ENCODE measurements around the gene TSSK3. TPM values are rescaled to one million over a fixed set of nuclear protein-coding genes. Genes with fewer than 3 reads are reported as not detected.

The TSSK3 gene
- total and polyA plus RNA-seq, 2 of the 8 experiments (the other 6 are each of a cell fraction or from before 2014, with no cell fraction given), result 1.2 TPM

DNA sequence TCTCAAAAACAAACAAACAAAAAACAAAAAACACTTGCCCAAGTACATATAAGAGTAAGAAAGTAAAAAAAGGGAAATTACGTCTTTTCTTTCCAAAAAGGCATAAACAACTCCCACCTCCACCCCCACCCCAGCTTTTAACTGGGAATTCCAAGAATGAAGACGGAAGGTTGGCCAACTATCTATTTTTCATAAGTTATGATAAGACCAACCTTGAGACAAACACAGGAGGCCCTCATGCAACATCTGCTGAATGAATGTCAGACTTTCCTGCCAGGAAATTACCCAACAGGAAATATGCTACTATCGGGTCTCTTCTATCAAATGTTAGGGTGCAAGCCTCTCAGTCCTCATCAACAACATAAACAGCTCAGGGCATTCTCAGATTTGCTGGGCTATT lies 30.0 kb downstream of the TSSK3 start:
- no peak overlapping the region for H3K14ac ChIP-seq (ENCODE audit: insufficient read length)
- no peak overlapping the region for H2BK12ac ChIP-seq (ENCODE audit: low read depth, low read length)
- H3K27ac ChIP-seq (ENCODE audit: low read depth, low read length), result no peak overlapping the region
- H3K36me3 ChIP-seq (ENCODE audit: control insufficient read depth in 2 of 4, insufficient read depth in 4 of 4, low read length in 3 of 4), result peaks cover 5 to 15% (median 12%) of the 10 kb centered on the region in 4 experiments; a peak in 5 of 8 replicates
- ChIA-PET CTCF (ENCODE audit: partially characterized antibody) (interaction anchor here (0.6 kb wide), 1 partner anchor 253 kb away, joined by 4 read pairs; no protein-coding TSS in a partner anchor), POLR2A (ENCODE audit: partially characterized antibody) (interaction anchor here (0.6 to 2.6 kb wide), 5 partner anchors 9 to 386 kb away, joined by 3 to 5 read pairs (median 3); no protein-coding TSS in a partner anchor)
- FAIRE-seq (no peak), DNase-seq (ENCODE audit: low read depth in 1 of 2, low spot score in 2 of 2) (no peak)
- no peak overlapping the region for H2AFZ ChIP-seq (ENCODE audit: low read length)
- peaks cover 4 to 32% of the 10 kb centered on the region in 2 experiments for H3K79me2 ChIP-seq (ENCODE audit: control insufficient read depth in 1 of 2, insufficient read depth in 2 of 2, low read length in 2 of 2)
- peaks cover 0 to 8% (median 3%) of the 10 kb centered on the region in 4 experiments; a peak in 4 of 7 replicates for H3K4me1 ChIP-seq (replicated peaks in 1 of 4; ENCODE audit: control insufficient read depth in 3 of 4, insufficient read depth in 4 of 4, low read length in 3 of 4)
- H3K79me1 ChIP-seq (ENCODE audit: low read depth, low read length), result peaks cover 7% of the 10 kb centered on the region
- H2AK5ac ChIP-seq (ENCODE audit: low read depth, low read length), result no peak overlapping the region
- no peak overlapping the region for H3K4ac ChIP-seq (replicated peaks; ENCODE audit: insufficient read length, low read depth, low read length)
- H4K20me1 ChIP-seq (replicated peaks in 1 of 2; ENCODE audit: control insufficient read depth in 1 of 2, insufficient read depth in 2 of 2, low read length in 2 of 2), result peaks cover 0 to 6% of the 10 kb centered on the region in 2 experiments
- no peak overlapping the region for H2BK120ac ChIP-seq (replicated peaks; ENCODE audit: low read depth, low read length)
- no peak overlapping the region for H3K4me2 ChIP-seq (ENCODE audit: insufficient read depth in 1 of 2, low read depth in 2 of 2, low read length in 2 of 2)
- H3K4me3 ChIP-seq (ENCODE audit: extremely low read depth in 1 of 4, insufficient read depth in 2 of 4, low read depth in 3 of 4, low read length in 4 of 4), result no peak overlapping the region
- no peak overlapping the region for H2BK20ac ChIP-seq (ENCODE audit: low read length)
- no peak overlapping the region for H3K18ac ChIP-seq (ENCODE audit: extremely low read depth, low read length)
- WGBS, 2 experiments (ENCODE audit: extremely low coverage in 1 of 2, insufficient coverage in 1 of 2, insufficient read length in 1 of 2, insufficient replicate concordance in 2 of 2, low coverage in 1 of 2, low lambda C conversion rate in 2 of 2, missing lambda C conversion rate in 1 of 2), result 91% methylated on average over 3 of the region's 3 CpGs; no CpG with 5 or more reads in 1 of the 2 experiments
- H2BK15ac ChIP-seq (ENCODE audit: low read length), result no peak overlapping the region
- no peak overlapping the region for H2BK5ac ChIP-seq (ENCODE audit: low read depth, low read length)
- H3K56ac ChIP-seq (replicated peaks; ENCODE audit: insufficient read length, low read depth, low read length), result no peak overlapping the region
- no peak overlapping the region for H4K5ac ChIP-seq (ENCODE audit: insufficient read length, low read depth, low read length)
- no peak for TF ChIP-seq NRF1 (IDR thresholded peaks at IDR 0.05; ENCODE audit: low read depth, low read length)
- TF ChIP-seq, protein P1, sequence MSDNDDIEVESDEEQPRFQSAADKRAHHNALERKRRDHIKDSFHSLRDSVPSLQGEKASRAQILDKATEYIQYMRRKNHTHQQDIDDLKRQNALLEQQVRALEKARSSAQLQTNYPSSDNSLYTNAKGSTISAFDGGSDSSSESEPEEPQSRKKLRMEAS (IDR thresholded peaks at IDR 0.05), result no peak
- no peak for TF ChIP-seq TAF7 (optimal IDR thresholded peaks at IDR 0.05; ENCODE audit: borderline replicate concordance, low read depth, low read length)
- TF ChIP-seq RNF2 (IDR thresholded peaks at IDR 0.05; ENCODE audit: borderline replicate concordance, low read depth, low read length, missing control alignments, poor library complexity, severe bottlenecking), result no peak
- no peak for TF ChIP-seq JUN (IDR thresholded peaks at IDR 0.05; ENCODE audit: low read depth, low read length)
- no peaks in the 10 kb centered on the region for H3K27me3 ChIP-seq (replicated peaks in 1 of 4; ENCODE audit: control insufficient read depth in 3 of 4, extremely low read depth in 1 of 4, insufficient read depth in 3 of 4, low read length in 3 of 4)
- no peaks in the 10 kb centered on the region for H3K9me3 ChIP-seq (ENCODE audit: insufficient read depth in 2 of 2, low read depth in 1 of 2, low read length in 1 of 2)
- peaks cover 4% of the 10 kb centered on the region; the same call in 1 of the 2 replicates for H3K23me2 ChIP-seq (ENCODE audit: low read depth, low read length)
- H4K91ac ChIP-seq (replicated peaks; ENCODE audit: insufficient read length, low read length), result no peak overlapping the region
- no peak overlapping the region for H4K8ac ChIP-seq (ENCODE audit: extremely low read depth, insufficient read depth, low read length)
- no peak overlapping the region for H3K9ac ChIP-seq (replicated peaks in 1 of 4; ENCODE audit: extremely low read depth in 1 of 4, low read depth in 3 of 4, low read length in 3 of 4)
- H3K23ac ChIP-seq (ENCODE audit: insufficient read length), result no peak overlapping the region

Data from H1 (cell line).